ENCODE data around the gene ARHGAP40. TPM values are rescaled to one million over a fixed set of nuclear protein-coding genes. Genes with fewer than 3 reads are reported as not detected.

The ARHGAP40 gene
- total and polyA plus RNA-seq, 9 of the 15 experiments (the other 6 are each of a cell fraction or from before 2014, with no cell fraction given) = not detected

- TF ChIP-seq NFE2L1 (tag; IDR thresholded peaks at IDR 0.05; ENCODE audit: borderline replicate concordance, low read depth) (no peak), KAT7 (CRISPR knock-in tag; IDR thresholded peaks at IDR 0.05; ENCODE audit: borderline replicate concordance) (no peak), TBL1XR1 (IDR thresholded peaks at IDR 0.05; ENCODE audit: low read length in 2 of 2) (no peak), GABPB2 (CRISPR knock-in tag; conservative IDR thresholded peaks at IDR 0.05) (no peak), ARID1B (IDR thresholded peaks at IDR 0.05) (no peak), ZKSCAN8 (CRISPR knock-in tag; IDR thresholded peaks at IDR 0.05) (no peak), GTF2E2 (tag; IDR thresholded peaks at IDR 0.05) (no peak), ELF4 (CRISPR knock-in tag; IDR thresholded peaks at IDR 0.05) (no peak), BCL6 (CRISPR knock-in tag; IDR thresholded peaks at IDR 0.05) (no peak), UBTF (IDR thresholded peaks at IDR 0.05; ENCODE audit: borderline replicate concordance in 1 of 2, low read depth in 2 of 2, low read length in 2 of 2) (no peak), ZNF324 (CRISPR knock-in tag; IDR thresholded peaks at IDR 0.05) (no peak), GATA2 (CRISPR knock-in tag; IDR thresholded peaks at IDR 0.05) (no peak), U2AF1 (optimal IDR thresholded peaks at IDR 0.05; ENCODE audit: low read depth, low read length) (no peak), ZNF395 (CRISPR knock-in tag; IDR thresholded peaks at IDR 0.05) (no peak), SRSF3 (IDR thresholded peaks at IDR 0.05; ENCODE audit: insufficient read depth, low read length) (no peak)
Observed at GRCh38 chr20:38674092-38674764, 72.6 kb downstream of the ARHGAP40 start (continued).

All from K562 (cell line).